GM08714 (cell line): ENCODE measurements around the gene CSKMT.

ENCODE experiments used
- H3K4me3 ChIP-seq: fragments of 200-500 bp; sonication (Bioruptor generic); 2 replicates; pipeline ENCODE4 v1.5.1; 2014; ENCODE audit warnings: mild to moderate bottlenecking, low read length, inconsistent platforms
- ZNF274 ChIP-seq: IDR thresholded peaks from 2 replicates; pipeline ENCODE4 v1.6.1; 2012; ENCODE audit warnings: mild to moderate bottlenecking, low read depth, low read length

CSKMT gene

DNA sequence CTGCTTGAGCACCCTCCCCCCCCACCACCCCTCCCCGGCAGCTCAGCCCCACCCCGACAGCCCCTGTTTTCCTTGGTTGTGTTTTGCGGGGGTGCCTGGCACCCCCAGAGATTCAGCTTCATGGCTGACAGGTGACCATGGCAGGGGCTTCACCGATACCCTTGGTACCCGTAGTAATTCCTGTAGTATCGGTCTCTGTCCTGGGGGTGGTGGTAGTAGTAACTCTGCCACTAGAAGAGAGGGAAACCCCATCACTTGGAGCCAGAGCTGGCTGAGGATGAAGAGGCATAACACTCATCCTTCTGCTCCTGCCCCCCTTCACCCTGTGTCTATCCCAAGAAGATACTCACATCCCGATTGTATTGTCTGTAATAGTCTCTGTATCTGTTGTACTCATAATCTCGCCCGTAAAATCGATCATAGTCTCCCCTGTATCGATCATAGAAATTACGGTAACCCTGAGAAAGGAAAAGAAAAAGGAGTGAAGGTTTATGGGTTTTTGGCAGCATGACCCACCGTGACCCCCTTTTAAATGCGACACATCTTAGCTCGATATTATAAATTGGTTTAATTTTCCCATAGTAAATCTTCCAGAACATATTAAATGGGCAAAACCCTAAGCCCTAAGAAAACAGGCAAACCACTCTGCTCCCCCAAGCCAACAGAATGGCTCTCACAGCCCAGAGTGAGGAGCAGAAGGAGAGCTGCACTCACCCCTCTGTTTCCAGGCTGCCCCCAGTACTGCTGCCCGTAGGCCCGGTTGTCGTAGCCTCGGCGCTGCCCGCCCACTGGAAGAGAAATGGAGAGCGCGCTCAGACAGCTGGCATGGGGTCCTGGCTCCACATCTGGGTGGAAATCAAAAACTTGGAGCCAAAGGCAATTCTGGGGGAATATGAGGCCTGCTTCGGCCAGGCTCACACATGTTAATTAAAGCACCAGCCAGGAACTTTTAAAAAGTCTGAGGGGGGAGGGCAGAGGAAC lies 50.3 kb downstream of the CSKMT start:
- TF ChIP-seq ZNF274, result no peak
- H3K4me3 ChIP-seq, result no peak overlapping the region

DNA sequence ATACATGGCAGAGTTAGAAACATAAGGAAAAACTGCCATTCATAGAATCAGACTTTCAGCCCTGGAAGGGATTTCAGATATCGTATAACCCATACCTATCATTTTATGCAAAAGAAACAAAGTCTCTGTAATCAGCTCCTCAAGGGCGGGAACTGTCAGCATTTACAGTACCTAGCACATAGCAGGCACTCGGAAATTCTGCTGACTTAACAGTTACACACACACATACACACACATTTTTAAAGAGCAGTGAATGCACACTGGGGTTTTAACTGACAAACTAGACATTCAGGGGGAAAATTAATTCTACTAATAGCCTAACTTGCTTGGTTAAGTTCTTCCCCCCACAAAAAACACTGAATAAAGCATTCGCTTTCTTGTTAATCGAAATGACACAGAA lies 51.1 kb downstream of the CSKMT start:
- H3K4me3 ChIP-seq, result no peak overlapping the region
- TF ChIP-seq ZNF274, result no peak

DNA sequence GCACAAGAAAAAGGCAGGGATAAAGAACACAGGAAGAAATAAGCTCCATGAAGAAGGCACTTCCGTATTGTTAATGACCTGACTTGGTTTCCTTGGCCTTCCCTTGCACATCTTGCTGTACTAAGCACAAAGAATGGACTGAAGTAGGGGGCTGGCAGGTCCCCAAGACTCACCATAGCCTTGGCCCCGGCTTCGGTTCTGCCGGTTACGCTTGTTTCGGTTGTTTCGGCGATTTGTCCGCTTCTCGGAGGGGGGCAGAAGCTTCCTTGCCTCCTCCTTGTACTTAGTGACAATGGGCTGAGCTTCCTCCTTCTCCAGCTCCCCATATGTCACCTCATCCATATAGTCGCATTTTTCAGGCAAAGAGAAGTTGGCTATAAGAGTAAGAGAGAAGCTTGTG lies 51.7 kb downstream of the CSKMT start:
- no peak for TF ChIP-seq ZNF274
- no peak overlapping the region for H3K4me3 ChIP-seq
